GM19463 (cell line): ENCODE results near the gene MACROH2A1.

ENCODE experiments used
- ATAC-seq: cut with Tn5 transposase; IDR thresholded peaks from one replicate; pipeline ENCODE4 v1.9.1; 2021; ENCODE audit warnings: mild to moderate bottlenecking, moderate library complexity; ENCODE audit not compliant: unreplicated experiment

MACROH2A1 gene

DNA sequence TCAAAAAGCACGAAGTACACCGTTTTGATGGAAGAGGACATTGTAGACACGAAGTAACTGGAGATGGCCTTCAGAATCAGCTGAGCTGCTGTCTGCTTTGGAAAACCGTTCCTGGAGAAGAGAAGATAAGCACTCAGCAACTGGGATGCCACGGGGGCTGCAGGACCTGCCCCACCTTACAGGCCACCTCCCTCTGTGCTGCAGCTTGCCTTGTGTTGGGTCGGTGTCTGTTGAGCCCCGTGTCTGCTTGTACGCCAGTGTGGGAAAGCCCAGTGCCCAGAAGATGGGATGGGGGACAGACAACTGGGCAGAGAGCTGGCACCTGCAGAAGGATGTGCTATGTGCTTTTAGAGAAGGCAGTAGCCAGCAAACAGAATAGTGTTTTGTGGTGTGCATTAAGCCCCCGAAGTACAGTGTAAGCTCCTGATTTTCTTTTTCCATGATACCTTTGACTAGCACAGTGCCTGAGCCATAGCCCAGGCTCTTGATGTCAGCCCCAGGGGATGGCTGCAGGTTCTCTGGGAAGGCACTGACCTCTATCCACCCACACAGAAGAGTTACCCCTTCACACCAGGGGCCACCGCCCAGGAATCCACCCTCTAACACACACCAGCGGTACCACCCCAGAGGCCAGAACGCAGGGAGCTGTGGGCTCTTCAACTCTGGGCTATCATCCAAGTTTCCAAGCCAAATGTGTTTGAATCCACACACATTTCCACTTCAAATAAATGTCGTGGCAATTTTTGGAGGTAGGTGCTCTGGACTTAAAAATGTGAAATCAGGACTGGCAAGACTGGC, 63.8 kb downstream of the MACROH2A1 start:
- ATAC-seq = no peak

DNA sequence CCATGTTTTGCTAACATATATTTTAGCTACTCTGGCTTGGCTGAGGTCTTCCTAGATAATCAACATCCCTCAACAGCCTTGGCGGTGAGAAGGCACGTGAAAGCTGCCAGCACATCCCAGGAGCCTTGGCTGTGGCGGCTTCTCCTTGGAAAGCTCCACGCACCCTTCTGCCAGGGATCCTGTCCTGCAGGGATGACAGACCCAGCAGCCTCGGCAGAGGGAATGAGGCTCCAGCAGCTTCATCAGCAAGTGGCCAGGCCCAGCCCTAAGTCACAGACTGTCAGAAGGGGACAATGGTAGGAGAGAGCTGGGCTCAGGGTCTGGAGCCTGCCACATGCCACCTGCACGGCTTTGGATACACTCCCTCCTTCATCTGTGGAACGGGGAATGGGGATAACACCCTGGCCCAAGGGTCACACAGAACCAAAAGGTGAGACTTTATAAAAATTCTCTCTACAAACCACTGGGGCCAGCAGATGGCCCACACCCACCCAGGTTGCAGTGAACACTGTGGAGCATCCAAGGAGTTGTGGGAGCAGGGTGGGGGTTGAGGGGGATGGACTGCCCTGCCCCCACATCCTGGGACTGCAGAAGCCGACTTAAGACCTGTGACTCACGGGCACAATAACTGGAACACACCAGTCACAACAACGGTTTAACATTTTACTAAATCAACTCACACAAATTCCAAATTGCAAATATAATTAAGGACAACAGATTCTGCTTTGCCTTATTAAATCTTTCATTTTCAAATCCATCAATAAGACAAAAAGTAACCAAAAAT, 65.1 kb downstream of the MACROH2A1 start:
- ATAC-seq = no peak

DNA sequence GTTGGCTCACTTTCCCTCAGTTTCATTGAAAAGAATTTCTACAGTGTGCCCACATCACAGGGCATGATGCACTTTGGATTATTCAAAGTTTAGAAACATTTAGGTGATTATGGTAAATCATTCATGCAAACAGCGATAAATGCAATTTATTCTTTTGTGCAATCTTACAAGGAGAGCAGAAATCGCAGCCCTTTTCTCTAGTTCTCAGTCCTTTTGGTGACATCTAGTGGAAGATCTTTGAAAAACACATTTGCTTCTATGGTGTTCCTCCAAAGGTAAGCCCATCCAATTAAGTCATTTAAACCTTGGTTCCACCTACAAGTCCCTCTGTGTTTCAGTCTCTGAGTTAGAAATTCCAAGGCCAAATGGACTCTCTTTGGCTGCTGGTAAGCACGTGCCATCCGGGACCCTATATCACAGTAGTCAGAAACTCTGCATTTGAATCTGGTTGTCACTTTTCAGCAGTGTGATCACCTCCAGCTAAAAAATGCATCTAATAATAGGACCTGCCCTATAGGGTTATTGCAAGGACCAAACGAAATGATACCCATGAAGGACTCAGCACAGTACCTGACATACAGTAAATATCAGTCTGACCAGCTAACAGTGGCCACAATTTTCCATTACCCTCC, 66.4 kb downstream of the MACROH2A1 start:
- no peak for ATAC-seq

DNA sequence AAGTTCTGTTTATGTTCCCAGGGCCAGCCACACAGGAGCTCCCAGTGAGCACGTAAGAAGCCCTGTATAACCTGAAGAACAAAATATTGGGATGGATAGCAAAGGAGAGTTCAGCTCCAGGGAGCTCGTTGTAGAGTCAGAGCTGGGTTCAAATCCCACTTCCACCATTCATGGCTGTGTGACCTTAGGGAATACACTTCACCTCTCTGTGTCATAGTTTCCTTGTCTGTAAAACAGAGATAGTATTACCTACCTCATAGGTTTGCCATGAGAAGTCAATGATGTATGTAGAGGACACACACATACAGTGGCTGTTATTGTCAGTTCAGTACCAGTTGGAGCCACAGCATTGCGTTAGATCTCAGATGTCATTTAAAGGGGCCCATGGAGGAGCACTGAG, 67.4 kb downstream of the MACROH2A1 start:
- no peak for ATAC-seq

DNA sequence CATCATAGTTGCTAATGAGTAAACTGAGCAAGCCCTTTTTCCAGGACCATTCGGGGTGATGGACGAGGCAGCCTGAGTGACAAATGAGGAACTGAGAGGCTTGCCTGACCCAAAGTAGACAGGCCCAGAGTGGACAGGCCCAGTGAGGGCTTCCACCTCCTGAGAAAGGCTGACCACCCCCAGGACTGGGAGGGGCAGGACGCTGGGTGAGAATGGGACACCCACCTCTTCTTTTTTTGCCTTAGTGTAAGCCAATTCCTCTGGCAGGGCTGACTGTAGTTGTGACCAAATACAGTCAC, 68.3 kb downstream of the MACROH2A1 start:
- no peak for ATAC-seq

DNA sequence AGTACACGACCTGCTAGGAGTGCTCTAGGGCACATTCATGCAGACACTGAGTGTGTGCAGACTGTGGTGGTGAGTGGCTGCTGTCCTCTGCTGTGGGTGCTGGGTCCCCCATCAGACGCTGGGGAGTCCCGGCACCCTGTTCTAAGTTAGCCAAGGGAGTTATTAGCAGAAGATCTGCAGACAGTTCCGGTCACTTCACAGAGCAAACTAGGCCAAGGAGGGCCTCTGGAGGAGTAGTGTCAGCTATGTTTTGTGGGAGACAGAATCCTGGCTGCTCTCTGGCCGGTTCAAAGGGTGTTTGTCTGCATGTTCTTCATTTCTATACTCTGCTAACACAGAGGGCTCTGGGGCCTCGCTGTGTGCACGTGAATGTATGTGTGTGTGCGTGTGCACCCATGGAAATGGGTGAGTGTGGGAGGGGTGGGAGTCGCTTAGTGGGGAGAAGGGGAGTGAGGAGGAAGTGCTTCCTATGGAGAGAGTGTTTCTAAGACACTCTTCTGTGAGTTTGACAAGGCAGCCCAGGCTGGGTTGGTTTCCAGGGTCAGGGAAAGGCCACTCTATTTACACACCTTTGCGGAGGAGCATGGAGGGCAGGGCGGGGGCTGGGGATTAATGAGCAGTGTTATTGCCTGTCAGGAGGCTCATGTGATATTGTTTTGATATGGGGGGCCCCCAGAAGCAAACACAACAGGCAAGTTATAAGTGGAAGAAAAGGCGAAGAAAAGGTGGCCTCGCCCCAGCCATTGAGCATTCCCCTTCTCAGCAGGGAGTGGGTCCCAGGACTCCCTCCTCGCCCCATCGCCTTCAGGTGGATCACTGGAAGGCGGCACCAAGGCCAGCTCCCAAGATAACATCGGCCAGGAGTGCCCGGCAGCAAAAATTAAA, 68.9 kb downstream of the MACROH2A1 start:
- no peak for ATAC-seq

DNA sequence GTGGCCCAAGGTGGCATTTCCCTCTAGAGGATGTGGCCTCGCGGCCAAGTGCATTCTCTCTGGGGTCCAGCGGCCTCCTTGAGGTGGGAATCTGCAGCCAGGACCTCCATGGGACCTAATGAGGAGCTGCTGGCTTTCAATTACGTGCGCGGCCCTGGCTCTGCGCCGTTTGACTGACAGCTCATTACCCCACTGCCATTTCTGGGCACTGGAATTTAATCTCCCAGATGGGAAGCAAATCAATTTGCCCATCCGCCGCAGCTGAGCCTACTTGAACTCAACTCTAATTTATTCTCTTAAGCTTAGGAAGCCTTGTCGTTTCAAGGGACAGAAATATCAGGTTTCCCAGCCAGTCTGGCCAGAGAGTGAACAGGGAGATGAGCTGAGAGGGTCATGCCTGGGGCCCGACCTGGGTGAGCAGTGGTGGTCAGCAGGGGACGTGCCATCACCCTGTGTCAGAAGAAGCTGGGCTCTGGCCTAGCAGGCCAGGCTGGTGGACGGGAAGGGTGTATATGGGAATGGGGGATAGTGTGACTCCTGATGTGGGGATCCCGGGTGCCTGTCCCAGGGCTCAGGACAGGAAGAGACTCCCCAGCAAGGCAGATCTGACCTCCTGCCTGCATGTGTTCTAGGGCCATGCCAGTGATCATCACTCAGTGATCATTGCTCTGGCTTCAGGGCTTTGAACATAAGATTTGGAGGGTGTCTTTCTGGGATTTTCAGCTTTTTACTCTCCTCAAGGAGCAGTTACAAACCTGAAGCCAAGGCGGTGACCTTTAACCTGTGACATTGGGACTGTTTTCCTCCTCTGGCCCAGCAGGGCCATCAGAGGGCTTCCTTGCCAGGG, 69.7 kb downstream of the MACROH2A1 start:
- no peak for ATAC-seq

DNA sequence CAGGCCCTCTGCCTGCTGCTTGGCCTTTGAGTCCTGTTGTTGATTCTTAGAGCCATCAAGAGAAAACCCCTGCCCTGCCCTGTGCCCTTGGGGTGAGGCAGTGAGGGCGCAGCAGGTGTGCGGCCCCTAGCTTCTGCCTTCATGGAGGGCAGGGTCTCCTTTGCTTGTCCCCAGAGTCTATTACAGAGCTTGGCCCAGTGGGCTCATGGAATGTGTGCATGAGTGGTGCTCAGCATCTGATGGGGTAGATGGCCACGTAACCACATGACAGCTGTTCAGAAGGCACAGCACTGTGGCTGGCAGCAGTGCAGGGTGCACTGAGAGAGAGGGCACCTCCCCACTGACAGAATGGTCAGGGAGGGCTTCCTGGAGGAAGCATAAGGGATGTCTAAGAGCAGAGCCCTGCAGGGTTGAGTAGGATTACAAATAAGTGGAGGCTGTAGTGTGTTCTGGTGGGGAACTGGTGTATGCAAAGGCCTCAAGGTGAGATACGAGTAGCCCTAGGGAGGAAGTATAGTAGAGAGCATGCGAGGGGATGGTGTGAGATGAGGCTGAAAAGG, 70.8 kb downstream of the MACROH2A1 start:
- ATAC-seq = no peak

DNA sequence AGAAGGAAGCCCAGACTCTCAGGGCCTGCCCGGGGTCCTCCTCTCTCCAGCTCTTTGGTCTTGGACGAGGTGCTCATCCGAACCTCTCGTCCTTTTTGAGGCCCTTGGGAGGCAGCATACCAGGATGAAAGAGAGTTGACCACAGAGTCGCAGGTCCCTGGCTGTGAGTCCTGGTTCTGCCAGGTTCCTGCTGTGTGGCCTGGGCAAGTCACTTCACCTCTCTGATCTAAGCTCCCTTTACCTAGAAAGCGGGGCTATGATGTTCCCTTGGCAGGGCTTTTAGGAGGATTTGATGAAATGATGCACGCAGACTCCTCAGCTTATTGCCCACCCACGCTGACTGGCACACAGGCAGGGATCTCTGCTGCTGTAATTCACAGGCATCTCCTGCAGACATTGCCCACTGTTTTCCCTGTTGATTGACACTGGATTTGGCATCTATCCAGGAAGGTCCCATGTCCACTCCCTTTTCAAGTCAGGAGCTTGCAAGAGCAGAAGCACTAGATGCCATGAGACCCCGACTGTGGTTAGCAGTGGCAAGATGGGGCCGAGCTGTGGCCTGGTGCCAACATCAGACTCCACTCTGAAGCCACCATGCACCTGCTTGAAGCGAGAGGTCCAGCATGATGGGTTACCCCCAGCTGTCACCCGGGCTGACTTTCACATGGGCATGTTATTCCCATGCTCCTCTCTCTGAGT, 71.5 kb downstream of the MACROH2A1 start:
- ATAC-seq = no peak

DNA sequence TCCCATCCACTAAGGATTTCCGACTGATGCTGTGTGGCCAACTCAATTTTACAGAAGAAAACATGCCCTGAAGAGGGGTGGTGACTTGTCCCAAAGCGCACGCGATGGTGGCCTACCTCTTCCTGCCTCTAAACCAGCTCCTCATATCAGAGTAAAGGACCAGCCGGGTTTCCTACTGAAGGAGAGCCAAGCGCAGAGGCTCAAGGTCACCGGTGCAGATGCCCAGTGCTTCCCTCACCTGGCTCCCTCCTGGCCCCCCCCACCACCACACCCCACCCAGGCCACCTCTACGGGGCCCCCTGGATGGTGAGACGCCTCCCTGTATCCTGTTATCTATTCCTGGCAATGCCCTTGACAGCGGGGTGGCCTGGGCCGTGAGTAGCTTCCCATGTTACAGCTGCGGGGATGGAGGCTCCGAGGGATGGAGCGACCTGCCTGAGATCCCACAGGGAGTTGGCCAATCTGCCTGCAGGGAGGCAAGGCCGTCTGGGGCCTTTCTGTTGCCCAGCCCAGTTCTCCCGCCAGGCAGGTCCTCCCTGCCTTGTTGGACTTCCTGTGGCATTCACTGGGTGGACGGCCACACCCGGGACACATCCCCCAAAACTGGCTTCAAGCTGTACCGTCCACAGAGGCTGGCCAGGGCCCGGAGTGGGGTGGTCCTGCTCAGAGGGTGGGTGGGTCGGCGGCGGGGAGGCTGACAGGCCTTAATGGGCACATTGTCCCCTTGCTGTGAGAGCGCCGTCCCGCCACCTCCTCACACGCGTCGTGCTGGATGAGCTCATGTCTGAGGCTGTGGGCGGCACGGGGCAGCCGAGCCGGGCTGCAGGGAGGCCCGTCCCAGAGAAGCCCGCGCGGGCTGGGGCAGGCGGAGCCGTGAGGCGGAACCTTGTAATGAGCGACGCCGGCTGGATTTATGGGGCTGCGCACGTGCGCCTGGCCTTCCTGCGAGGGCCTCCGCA, 72.5 kb downstream of the MACROH2A1 start:
- ATAC-seq = no peak

DNA sequence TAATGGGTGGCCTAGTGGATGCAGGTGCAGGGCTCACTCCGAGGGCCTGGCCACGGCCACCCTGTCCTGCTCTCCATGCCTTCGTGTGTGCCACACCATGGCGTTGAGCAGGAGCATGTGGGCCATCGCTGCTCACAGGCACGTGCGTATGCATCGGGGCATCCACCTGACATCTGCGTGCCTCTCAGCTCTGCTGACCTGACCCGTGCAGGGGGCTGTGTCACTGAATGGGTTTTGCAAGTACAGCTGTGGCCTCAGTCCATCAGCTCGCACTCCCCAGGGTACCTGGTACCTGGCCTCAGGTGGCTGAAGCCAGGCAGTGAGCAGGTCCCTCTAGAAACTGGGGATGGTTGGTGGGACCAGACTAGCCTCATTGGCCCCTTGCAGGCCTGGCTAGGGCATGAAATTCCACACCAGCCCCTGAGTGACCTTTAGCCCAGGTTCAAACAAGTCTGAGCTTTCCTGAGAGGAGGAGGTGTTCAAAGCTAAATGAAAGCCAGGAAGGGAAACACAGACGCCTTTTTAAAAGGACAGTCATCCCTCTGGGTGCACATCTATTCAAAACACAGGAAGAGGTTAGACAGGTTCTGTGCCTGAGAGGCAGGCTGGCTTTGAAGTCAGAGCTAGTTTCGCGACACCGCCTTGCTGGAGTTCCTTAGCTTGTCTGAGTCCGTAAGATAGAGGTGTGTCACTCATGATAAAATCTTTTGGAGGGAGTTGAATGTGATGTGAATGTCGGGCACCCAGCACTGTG, 74.0 kb downstream of the MACROH2A1 start:
- no peak for ATAC-seq

DNA sequence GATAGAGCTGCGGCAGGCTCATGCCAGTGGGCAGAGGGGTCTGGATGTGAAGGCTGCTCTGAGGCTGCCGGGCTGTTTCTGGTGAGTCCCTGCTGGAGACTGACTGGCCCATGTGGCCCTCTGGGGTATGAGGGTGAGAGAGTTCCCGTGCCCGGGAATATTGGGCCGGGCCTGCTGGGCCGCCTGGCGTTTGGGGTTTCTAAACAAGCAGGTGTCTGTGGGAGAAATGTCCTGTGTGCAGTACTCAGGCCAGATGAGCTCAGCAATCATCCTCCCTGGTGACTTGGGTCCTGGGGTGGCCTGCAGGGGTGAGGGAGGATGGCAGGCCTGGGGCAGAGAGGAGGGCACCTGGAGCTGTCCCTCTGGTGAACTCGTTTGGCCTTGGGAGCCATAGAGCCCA, 74.9 kb downstream of the MACROH2A1 start:
- ATAC-seq = no peak

DNA sequence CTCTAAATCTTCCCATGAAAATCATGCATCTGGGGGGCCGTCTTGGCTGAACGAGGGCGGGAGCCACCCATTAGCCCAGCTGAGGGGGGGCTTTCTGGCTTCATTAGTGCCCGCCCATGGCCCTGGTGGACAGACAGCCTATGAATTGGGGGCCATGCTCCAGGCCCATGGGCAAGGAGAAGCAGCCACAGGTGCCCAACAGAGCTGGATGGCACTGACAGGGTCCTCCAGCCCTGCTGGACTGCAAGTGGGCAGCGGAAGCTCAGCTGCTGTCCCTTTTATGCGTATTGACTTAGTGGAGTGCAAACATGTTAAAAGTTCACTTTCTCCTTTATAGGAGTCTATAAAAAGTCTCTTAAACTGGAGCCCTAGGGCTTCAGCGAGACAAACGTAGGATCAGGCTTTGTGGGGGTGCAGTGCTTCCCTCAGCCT, 75.3 kb downstream of the MACROH2A1 start:
- ATAC-seq = no peak

DNA sequence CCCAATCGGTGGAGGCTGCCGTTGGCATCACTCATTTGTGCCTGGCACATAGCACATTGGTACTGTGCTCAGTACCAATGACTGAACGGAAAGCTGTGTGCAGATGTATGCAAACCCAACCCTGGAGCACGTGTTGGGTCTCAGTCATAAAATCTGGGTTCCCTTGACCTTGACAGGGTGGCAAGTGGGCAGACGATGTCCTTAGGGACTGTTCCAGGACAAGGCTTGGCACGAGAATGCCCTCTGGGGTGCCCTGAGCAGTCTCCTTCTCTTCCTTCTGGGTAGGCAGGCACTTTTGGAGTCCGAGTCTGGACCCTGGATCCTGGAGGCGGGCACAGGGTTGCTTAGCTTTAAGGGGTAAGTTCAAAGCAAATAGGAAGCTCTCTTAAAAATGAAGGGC, 75.8 kb downstream of the MACROH2A1 start:
- ATAC-seq = no peak

DNA sequence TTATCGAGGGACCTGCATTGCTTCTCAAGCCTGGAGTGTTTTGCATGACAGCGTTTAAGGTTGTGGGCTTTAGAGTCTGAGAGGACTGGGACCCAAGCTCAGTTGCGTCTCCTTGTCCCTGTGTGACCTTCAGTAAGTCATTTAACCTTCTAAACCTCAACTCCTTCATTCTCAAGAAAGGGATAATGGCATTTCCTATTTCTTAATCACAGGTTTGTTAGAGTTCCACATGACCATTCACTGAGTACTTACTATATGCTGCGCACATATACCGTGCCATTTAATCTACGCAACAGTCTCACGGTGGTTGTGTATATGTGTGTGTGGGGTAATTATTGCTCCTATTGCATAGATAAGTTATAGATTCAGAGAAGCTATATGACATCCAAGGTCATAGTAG, 76.3 kb downstream of the MACROH2A1 start:
- no peak for ATAC-seq

DNA sequence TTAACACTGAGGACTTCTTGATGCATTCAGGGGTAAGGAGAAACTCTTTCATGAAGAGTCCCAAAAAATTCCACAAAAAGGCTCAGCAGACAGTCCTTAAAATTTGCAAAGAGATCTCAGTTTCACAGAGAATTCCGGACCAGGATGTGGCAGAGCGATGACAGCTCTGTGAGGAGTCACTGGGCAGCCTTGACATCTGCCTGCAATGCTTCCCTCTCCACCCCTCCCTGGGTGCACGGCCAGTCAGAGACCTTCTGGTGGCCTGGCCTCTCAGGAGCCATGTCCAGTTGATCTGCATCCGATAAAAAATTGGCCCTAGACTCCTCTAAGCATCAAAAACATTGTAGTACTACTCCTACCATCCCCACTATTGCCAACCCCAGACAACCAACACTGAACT, 76.8 kb downstream of the MACROH2A1 start:
- no peak for ATAC-seq

DNA sequence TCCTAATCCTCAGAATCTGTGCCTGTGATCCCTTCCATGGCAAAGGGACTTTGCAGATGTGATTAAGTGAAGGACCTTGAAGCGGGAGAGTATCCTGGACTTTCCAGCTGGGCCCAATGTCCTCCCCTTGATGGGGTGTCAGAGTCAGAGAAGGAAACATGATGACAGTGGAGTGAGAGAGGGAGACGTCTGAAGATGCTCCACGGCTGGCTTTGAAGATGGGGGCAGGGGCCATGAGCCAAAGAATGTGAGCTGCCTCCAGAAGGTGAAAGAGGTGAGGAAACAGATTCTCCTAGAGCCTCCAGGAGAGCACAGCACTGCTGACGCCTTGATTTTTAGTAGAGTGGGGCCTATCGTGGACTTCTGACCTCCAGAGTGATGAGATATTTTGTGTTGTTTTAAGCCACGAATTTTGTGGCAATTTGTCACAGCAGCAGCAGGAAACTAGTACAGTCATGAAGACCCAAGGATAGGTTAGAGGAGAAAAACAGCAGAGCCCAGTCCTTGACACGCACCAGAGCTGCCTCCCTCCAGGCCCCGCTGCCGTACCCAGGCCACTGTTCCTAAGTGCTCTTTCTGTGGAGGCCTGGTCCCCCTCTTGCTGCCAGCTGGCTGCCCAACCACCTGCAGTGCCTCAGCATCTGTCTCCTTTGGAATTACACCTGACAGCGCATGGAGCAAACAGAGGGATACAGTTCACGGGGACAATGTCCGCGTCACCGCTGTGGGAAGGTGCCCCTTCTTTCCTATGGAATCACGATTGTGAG, 78.1 kb downstream of the MACROH2A1 start:
- no peak for ATAC-seq
